ENCODE measurements around the gene SRRD.
"Not testable (repeated sequence)": the region's sequence is repeated elsewhere in the genome, so short reads cannot be mapped to it uniquely, and the experiment has no call there.

The SRRD gene

DNA sequence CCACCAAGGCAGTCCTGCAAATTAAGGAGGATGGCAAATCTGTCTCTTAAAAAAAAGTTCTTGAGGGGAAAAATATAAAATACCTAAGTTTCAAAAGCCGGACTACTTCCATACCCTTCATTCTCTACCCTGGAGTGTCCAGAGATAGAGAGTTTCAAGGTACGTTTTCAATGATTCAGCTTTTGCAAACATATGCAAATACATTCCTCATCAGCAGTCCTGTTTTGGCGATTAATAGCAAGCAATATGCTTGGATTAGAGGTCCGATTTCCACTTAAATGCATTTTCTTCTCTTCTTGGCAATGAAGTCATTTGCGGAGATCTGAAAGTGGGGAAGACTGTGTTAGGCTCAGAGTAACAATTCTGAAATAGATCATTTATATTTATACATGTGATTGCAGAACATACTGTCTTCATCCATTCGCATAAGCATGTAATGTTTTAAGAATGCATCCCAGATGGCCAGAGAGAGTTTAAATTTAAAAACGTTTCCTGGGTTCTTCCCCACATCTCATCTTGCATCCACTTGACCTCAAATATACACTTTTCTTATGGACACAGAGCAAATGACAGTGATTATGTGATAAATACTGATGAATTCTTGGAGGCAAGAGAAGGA is 42.4 kb downstream of the SRRD start:
- DNase-seq: no peak

DNA sequence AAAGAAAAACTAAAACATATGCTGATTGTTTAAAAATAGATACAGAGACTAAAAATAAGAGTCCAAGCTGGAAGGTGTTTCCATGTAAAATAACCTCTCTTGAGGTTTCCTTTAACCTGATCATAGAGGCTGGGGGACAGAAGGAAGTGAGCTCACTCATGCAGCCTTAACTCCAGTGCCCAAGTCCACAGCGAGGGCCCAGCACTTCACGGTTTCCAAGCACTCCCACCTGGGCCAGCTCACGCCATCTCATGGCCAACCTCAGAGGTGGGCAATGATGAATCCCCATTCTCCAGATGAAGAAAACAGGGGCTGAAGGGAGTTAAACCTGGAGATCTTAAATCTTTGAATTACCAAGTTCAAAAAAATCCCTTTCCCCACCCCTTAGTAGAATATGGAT is 43.5 kb downstream of the SRRD start:
- DNase-seq: no peak

DNA sequence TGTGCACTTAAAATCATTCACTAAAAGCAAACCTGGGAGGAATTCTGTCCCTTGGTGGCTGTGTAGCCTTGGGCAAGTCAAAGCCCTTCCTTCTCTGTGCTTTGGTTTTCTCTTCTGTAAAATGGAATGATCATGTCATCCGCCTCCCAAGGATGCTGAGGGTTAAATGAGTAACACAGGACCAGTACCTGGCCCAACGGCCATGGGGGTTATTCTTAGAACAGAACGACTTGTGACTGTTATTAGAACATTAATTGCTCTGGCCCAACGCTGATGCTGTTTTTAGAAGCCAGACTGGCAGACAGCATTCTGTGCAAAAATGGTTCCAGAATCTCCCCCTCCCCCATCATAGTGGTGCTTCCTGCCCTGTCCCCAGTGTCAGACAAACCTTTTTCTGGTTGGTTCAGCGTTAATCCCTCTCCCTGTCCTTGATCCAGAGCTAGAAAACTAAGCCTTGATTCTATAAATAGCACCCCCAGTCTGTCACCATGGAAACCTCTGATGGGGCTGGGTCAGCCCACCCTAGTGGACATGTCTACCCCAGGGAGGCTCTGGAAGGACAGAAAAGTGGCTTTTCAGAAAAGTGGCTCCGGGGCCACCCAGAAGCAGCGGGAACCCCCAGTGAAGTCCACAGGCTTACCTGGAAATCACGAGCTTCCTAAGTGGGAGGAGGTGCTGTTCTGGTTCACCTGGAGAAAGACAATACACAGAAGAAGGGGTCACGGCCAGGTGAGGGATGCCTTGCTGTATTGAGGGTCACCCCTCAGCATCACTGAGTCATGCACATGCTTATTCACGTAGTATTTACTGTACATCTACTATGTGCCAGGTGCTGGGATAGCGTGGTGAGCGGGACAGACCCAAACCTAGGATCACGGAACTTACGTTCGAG is 44.1 kb downstream of the SRRD start:
- DNase-seq: no peak

DNA sequence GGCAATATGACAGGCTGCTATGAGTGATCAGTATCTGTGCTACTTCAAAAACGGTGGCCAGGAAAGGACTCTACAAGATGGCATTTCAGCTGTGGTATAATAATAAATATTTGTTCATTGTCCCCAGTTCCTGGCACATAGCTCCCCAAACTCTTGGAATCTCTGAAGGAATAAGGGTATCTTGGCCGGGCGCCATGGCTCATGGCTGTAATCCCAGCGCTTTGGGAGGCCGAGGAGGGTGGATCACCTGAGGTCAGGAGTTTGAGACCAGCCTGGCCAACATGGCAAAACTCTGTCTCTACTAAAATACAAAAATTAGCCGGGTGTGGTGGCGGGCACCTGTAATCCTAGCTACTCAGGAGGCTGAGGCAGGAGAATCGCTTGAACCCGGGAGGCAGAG is 44.8 kb downstream of the SRRD start:
- not testable (repeated sequence) for DNase-seq

DNA sequence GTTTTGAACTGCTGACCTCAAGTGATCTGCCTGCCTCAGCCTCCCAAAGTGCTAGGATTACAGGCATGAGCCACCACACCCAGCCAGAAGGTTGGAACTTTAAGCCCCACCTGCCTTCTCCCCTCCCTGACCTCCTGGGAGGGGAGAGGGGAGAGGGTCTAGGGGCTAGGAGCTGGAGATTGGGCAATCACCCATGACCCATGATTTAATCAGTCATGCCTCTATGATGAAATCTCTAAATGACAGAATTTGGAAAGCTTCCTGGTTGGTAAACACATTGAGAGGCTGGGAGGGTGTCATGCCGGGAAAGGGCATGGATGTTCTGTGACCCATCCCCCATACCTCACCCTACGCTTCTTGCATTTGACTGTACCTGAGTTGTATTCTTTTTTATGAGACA is 45.7 kb downstream of the SRRD start:
- DNase-seq: peak; percentile 86

DNA sequence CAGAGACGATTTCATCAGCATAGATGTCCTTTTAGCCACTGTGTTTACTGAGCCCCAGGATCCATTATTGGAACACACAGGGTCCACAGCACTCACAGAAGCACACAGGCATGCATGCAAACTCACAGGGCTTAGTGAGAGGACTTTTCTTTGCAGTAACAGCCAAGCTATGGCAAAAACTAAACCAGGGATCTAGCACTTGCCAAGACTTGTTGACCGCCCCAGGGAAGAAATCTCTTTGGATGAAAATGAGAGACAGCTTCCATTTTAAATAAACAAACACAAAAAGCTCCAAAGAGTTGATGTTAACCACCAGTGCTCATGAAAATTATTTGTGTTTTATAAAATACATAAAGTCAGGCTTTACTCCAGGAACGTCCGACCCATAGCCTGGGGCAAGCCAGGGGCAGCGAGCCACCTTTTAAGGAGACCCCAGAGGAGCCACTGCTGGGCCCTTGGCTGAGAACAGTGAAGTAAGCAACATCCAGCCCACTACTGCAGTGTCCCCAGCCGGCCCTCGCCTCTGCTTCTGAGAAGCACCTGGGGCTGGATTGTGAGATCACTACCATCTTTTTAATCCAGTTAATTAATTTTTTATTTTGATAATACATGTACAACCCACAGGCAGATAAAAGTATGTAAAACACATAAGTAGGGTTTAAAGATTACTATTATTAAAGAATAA is 50.6 kb downstream of the SRRD start:
- no peak for DNase-seq

DNA sequence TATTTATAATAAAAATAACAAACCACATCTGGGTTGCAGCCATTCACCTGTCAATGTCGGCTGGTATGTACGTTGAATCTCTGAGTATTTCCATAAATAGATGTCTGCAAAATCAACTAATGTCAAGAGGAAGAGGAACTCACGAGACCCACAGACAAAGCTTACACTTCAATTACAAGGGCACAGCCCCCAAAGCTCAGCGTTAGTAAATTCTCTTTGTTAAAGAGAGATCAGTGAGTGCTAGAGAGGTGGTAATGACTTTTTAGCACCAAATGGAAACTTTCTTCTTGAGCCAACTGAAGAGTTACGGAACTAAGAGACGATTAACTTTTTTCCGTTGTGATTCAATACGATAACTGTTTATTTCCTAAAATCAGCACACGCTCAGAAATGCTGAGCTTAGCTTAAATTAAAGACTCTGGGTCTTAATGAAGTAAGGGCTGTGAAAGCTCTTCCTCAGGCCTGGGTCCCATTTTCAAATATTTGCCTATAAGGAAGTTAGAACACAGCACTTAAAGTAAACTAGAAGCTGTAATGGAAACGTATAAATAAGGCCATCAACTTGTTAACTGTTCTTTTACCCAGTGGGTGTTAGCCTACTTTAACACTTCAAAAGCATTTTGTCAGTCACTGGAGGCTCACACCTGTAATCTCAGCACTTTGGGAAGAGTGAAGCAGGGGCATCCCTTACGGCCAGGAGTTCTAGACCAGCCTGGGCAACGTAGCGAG is 51.4 kb downstream of the SRRD start:
- no peak for DNase-seq

DNA sequence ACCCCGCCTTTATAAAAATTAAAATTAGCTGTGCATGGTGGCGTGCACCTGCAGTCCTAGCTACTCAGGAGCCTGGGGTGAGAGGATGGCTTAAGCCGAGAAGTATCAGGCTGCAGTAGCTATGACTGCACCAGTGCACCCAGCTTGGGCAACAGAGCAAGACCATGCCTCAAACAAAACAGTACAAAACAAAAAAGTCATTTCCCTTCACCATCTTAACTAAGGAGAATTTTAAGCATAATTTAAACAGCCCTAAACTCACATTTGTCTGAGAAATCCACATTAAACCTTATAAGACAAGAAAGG is 51.9 kb downstream of the SRRD start:
- DNase-seq: no peak

DNA sequence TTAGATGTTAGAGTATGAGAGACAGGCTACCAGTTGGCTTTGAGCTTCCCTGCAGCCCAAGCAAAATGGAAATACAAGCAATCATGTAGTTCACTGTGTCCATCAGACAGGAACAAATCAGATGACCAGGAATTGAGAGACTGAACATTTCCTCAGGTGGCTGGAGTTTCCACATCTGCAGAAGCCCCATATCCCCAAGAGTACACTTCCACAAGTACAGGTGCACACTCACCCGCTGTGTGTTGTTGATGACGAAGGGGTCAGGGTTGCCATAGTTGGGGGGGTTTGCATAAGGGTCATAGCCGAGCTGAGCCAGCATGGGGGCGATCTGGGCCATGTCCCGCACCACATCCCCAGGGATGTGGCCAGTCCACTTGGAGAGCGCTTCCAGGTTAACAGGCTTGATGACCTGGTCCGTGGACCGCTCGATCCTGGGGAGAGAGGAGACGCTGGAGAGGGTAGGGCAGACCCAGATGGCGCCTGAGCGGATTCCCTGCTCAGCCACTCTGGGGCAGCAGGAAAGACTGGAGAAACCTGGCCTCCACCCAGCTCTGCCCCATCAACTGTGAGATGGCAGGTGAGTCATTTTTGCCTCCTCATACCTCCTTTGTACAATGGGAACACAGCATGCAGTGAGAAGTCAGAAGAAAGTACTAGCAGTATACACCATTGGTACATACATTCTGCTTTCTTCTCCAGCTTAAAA is 52.5 kb downstream of the SRRD start:
- DNase-seq: no peak

DNA sequence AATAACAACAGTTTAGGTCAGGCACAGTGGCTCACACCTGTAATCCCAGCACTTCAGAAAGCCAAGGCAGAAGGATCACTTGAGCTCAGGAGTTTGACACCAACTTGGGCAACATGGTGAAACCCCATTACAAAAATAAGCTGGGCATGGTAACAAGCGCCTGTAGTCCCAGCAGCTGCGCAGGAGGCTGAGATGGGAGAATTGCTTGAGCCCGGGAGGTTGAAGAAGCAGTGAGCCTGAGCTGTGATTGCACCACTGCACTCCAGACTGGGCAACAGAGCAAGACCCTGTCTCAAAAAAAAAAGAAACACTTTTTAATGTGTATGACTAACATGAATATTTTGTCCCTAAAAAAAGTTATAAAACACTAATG is 53.1 kb downstream of the SRRD start:
- DNase-seq: no peak

DNA sequence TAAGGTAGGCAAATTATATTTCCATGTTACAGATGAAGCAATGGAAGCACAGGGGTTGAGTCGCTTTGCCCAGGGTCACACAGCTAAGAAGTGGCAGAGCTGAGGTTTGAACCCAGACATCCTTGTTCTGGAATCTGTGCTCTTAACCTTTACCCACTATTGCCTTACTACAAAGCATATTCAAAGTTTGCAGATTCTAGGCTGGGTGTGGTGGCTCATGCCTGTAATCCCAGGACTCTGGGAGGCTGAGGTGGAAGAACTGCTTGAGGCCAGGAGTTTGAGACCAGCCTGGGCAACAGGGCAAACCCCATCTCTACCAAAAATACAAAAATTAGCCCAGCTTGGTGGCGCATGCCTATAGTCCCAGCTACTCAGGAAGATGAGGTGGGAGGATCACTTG is 56.4 kb downstream of the SRRD start:
- no peak for DNase-seq

DNA sequence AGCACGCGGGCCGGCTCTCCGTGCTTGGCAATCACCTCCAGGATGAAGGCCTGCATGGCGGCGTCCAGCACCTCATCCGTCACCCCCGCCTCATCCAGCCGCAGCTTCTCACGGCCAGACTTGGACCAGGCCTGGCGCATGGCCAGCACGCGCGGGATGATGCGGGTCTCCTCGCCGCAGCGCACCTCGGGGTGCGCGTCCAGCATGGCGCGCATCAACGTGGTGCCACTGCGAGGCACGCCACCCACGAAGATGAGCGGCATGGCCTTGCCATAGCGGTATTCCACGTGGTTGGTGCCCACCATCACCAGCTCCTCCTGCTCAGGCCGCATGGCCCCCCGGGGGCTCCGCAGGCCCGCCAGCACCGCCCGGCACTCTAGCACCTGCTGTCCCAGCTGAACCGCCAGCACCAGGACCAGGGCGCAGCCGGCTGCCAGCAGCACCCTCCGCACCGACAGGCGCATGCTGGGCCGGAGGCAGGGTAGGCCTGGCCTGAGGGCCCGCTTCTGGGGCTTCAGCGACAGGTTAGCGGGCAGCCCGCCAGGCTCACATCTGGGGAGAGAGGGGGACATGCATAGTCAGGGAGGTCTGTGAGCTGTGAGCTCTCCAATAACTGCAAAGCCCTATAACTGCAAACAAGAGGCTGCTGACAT is 57.6 kb downstream of the SRRD start:
- DNase-seq: no peak

DNA sequence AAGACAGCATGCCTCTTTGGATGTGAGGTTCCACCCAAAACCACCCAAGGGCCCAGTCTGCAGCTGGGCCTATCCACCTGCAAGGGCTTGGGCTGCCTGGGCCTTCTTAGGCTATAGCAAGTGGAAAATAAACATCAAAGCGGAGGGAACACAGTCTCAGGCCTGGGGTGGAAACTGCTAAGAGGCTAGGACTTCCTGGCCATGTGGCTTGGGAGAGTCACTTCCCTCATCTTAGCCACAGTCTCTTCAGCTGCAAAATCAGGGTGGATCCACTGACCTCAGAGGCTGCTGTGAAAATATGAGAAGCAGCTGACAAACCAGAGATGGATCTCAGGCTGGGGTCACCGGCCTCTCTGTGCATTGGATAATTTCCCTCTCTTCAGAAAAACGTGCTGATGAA is 59.2 kb downstream of the SRRD start:
- no peak for DNase-seq

Measured in NCI-H2029 (cell line).